ENCODE results near the gene MLLT6. TPM values are rescaled to one million over a fixed set of nuclear protein-coding genes. Genes with fewer than 3 reads are reported as not detected.
A peak's percentile ranks its signal among the peaks of the same experiment; 100 is the strongest.

The MLLT6 gene
- total RNA-seq, 2 donors from 2014 or later: 232 to 395 TPM

DNA sequence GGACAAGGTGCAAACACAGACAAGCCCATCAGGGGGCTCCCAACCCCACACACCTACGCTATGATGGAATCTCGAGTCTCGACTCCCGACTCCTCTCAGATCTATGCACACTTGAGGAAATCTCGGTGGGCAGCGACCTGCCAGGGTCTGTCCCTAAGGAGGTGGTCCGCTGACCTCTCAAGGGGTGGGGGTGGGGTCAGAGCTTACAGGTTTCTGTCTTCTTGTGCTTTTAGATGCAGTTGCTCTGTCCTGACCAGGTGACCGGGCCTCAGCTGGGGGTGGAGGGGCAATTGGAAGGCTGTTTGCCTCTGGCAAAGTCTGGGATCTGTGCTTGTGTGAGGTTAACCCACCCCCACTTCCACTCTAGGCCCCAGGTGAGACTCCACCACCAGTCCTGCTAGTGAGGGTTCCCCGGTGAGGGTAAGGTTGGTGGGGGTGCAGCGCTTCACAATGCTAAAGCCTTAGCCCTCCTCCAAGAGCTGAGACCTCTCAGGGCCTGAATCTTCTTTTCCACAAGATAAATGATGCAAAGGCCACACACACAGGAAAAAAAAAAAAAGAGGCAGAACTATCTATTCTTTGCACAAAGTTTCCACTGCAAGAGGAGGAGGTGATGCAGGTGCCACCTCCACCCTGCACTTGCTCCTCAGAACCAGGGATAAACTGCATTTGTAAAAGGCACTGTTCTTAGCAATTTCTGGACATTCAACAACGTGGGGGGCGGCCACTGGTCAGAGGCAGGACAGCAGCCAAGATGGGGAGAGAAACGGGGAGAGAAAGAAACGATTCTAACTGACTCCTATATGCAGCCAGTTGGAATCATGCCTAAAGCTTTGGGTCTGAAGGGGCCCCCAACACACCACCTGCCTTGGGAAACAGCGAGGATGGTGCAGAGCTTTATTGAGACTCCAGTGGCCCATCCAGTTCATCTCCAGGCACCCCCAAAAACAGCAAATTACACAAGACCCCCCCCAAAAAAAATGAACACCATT is 29.2 kb downstream of the MLLT6 start:
- peak overlapping the region; percentile 93 for H3K4me3 Mint-ChIP-seq

DNA sequence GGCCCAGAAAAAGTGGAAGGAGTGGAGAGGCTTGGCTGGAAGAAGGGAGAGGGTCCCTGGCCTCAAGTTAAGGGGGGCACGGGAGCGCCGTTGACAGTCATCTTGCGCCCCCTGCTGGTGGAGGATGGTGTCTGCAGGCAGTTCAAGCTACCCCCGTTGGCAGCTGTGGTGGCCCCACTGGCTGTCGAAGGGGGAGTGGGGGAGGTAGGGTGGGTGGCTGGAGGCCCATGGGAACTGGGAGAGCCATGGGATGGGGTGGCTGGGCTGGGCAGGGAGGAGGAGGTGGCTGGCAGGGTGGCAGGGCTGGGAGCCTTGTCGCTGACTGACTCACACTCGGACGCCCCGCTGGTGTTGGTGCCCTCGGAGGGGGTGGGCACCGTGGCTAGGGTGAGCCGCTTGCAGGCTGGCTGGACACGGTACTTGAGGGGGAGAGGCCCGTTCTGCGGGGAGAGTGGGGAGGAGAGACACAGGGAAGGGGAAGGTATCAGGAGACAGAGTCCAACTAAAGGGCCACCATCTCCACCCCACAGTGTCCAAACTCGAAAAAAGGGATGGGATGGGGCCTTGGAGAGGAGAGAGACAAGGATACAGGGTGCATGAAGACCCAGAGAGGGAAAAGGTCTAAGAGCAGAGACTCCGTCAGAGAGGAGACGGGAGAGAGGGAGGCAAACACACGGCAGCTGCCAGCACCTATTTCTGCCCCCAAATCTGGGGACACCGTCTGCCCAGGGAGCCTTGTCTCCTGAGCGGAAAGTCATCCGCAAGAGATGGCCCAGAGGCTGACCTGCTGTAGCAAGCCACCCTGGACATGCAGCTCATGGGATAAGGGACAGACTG is 30.3 kb downstream of the MLLT6 start:
- H3K27ac Mint-ChIP-seq: no peak overlapping the region
- no peak for ATAC-seq (replicated peaks)
- H3K4me1 Mint-ChIP-seq: peaks cover 33% of the 10 kb centered on the region
- H3K4me3 Mint-ChIP-seq: no peak overlapping the region
- H3K36me3 Mint-ChIP-seq (ENCODE audit: low read depth): peaks cover 43% of the 10 kb centered on the region
- H3K27me3 Mint-ChIP-seq: no peaks in the 10 kb centered on the region
- no peaks in the 10 kb centered on the region for H3K9me3 Mint-ChIP-seq

More for the DNA sequence above, 29.2 kb downstream of the MLLT6 start:
- Mint-ChIP-seq H3K36me3 (ENCODE audit: low read depth) (peaks cover 48% of the 10 kb centered on the region), H3K27ac (peak overlapping the region; percentile 94), H3K4me1 (peaks cover 36% of the 10 kb centered on the region), H3K9me3 (no peaks in the 10 kb centered on the region), H3K27me3 (no peaks in the 10 kb centered on the region)
- ATAC-seq (replicated peaks): no peak

DNA sequence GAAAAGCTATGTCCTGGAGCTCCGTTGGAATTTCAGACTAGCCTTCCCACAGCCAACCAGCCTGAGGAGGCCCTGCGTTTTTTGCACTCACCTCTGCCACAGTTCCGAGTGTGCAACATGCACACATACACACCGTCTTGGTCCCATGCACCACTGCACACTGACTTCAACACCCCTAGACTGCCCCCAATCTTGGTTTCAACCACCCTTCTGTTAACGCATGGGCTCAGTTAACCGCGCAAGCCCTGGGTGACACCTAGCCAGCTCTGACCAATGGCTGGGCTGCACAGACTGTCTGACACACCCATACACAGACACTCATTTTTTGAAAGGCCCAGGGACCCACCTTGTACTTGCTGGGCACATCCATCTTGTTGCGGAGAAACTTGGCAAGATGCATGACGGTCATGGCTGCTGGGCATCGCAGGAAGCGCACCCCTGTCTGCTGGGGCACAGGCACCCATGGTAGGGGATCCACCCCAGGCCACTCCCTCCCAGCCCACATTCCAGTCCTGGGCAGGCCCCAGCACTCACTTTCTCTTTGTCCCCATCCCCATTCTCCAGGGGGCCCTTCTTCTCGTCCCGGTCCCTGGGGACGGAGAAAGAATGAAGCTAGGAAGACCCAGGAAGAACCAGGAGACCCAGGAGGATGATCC is 33.1 kb downstream of the MLLT6 start:
- H3K36me3 Mint-ChIP-seq (ENCODE audit: low read depth): peaks cover 16% of the 10 kb centered on the region
- no peak overlapping the region for H3K4me3 Mint-ChIP-seq
- no peaks in the 10 kb centered on the region for H3K27me3 Mint-ChIP-seq
- H3K27ac Mint-ChIP-seq: no peak overlapping the region
- ATAC-seq (replicated peaks): no peak
- H3K4me1 Mint-ChIP-seq: peaks cover 17% of the 10 kb centered on the region
- H3K9me3 Mint-ChIP-seq: no peaks in the 10 kb centered on the region

DNA sequence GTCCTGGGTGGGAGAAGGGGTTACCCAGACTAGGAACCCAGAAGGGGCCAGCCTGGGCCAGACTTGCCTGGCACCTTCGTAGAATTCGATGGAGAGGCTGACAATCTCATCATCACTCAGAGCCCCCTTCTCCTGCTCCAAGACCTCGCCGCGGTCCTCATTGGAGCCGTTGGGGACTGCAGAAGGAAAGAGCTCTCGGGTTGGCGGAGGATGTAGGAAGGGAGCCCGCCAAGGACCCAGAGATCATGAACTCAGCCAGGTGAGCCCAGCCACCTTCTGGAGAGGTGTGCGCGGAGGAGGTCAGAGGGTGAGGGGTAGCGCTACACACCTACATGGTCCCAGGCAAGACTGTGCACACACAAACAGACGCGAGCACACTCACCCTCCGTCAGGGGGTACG is 33.6 kb downstream of the MLLT6 start:
- no peak for ATAC-seq (replicated peaks)
- Mint-ChIP-seq H3K27ac (no peak overlapping the region), H3K36me3 (ENCODE audit: low read depth) (peaks cover 10% of the 10 kb centered on the region), H3K4me1 (peaks cover 12% of the 10 kb centered on the region), H3K27me3 (no peaks in the 10 kb centered on the region), H3K9me3 (no peaks in the 10 kb centered on the region), H3K4me3 (no peak overlapping the region)

DNA sequence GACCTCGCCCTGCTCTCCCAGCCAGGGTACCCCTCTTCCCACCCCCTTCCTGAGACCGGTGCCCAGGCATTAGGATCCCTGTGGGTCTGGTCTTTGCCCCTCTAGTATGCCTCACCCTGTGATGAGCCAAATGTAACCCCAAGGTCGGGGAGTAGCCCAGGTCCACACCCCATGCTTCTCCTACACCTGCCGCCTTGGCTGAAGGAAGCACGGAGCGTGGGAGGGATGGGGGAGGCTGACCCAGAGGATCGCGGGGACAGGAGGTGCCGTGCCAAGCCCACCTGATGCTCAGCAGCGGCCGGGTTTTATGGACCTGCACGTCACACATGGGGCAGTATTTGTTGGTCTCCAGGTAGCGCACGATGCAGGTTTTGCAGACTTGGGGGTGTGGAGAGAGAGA is 34.2 kb downstream of the MLLT6 start:
- peaks cover 5% of the 10 kb centered on the region for H3K36me3 Mint-ChIP-seq (ENCODE audit: low read depth)
- no peaks in the 10 kb centered on the region for H3K9me3 Mint-ChIP-seq
- no peak overlapping the region for H3K27ac Mint-ChIP-seq
- peaks cover 8% of the 10 kb centered on the region for H3K4me1 Mint-ChIP-seq
- H3K4me3 Mint-ChIP-seq: no peak overlapping the region
- no peak for ATAC-seq (replicated peaks)
- H3K27me3 Mint-ChIP-seq: no peaks in the 10 kb centered on the region

DNA sequence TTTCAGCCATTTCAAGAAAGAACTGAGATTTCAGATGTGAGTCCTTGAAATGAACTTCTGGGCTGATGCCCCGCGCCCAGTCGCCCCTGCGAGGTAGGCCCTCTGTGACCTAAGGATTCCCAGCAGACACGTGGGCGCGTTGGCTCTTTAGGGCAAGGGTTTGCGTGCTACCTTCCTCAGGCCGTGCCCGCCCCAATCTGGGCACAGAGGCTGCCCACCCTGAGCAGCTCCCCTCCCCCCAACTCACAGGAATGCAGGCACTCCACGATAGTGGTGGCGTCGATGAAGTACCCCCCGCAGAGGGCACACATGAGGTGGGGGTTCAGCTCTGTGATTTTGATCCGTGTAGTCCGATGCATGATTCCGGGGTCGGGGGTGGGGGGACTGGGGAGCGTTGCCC is 35.0 kb downstream of the MLLT6 start:
- ATAC-seq (replicated peaks): no peak
- Mint-ChIP-seq H3K27me3 (peaks cover 4% of the 10 kb centered on the region), H3K9me3 (no peaks in the 10 kb centered on the region), H3K4me1 (peaks cover 2% of the 10 kb centered on the region), H3K36me3 (ENCODE audit: low read depth) (no peaks in the 10 kb centered on the region), H3K27ac (no peak overlapping the region), H3K4me3 (no peak overlapping the region)

DNA sequence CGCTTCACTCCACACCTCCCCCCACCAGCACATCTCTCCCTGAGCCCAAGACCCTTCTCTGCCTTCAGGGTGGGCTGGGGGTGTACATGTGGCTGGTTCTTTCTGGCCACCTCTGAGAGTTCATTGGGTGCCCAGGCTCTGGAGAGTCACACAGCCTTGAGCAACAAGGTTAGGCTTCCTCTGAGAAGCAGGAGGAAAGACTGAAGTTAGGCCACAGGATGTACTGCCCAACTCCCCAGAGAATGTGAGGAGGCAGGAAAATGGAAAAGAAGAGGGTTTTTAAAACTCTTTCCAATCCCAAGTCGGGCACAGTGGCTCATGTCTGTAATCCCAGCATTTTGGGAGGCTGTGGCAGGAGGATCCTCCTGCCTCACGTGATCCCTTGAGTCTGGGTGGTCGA is 35.7 kb downstream of the MLLT6 start:
- no peaks in the 10 kb centered on the region for H3K36me3 Mint-ChIP-seq (ENCODE audit: low read depth)
- no peak for ATAC-seq (replicated peaks)
- H3K4me3 Mint-ChIP-seq: no peak overlapping the region
- no peaks in the 10 kb centered on the region for H3K4me1 Mint-ChIP-seq
- peaks cover 5% of the 10 kb centered on the region for H3K27me3 Mint-ChIP-seq
- H3K27ac Mint-ChIP-seq: no peak overlapping the region
- no peaks in the 10 kb centered on the region for H3K9me3 Mint-ChIP-seq

DNA sequence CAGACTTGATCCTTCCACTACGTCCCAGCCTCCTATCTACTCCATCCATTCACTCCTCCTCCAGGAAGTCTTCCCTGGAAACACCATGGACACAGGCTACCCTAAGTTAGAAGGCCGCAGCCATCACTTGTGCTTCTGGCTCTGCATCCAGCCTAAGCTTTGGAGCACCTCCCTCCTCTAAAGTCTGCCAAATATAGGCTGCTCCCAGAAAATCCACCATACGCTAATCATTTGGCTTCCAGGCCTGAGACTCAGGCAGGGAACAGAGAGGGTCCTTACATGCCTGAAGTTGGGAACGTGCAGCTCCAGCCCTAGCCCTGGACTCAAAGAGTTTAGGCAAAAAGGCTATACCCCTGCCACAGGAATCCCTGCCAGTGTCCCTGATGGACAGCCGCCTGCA is 36.4 kb downstream of the MLLT6 start:
- Mint-ChIP-seq H3K4me1 (no peaks in the 10 kb centered on the region), H3K36me3 (ENCODE audit: low read depth) (no peaks in the 10 kb centered on the region), H3K9me3 (no peaks in the 10 kb centered on the region), H3K27ac (no peak overlapping the region), H3K27me3 (peaks cover 11% of the 10 kb centered on the region), H3K4me3 (no peak overlapping the region)
- ATAC-seq (replicated peaks): no peak

DNA sequence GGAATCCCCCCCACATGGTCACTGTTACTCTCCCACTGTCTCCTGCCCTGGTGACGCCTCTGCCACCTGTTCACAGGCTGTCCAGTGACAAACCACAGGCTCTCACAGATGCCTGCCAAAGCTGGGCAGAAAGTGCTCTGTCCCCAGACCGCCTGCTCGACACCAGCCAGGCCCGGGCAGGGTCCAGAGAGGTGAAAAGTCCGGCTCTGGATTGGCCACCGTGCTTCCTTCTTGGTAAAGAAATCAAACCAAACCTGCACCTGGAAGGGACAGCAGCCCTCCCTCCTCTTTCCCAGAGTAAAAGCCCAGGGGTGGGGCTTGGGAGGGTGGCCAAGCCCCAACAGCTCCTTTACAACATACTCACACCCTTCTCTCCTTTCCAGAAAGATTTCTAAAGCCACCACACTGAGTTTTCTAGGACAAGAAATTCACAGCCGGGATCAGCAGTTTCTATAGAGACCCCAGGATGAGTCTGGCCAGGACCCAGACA is 36.9 kb downstream of the MLLT6 start:
- ATAC-seq (replicated peaks): no peak
- Mint-ChIP-seq H3K4me3 (no peak overlapping the region), H3K9me3 (no peaks in the 10 kb centered on the region), H3K27me3 (peaks cover 16% of the 10 kb centered on the region), H3K36me3 (ENCODE audit: low read depth) (no peaks in the 10 kb centered on the region), H3K4me1 (no peaks in the 10 kb centered on the region), H3K27ac (peak overlapping the region; percentile 14)

DNA sequence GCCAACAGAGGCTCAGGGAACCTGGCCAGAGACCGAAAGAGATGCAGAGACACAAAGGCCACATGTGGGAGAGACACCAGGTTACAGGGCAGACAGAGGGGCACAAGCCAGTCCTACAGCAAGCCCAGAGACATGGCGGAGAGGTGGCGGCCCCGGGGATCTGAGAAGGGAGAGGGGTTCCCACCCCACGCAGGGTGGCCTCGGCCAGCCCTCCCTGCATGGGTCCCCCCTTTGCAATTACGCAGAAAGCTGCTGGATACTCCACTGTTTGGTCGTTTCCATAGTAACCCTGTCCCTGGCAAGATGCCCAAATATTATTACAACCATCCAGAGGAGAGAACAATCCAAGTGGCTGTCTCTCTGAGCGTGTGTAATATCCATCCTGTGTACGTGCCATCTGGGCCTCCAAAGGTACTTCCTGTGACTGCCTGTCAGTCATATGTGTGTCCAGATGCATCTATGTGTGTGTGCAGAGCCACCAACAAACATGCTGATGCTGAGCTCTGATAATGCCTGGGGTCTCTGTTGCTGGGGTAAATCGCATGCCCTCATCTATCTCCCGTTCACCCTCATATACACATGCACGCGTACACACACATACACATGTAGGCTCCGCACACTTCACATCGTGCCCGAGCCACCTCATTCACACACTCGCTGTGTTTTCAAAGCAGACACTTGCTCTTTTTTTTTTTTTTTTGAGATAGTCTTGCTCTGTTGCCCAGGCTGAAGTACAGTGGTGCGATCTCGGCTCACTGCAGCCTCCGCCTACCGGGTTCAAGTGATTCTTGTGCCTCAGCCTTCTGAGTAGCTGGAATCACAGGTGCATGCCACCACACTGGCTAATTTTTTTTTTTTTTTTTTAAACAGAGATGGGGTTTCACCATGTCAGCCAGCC is 37.6 kb downstream of the MLLT6 start:
- Mint-ChIP-seq H3K9me3 (no peaks in the 10 kb centered on the region), H3K4me3 (no peak overlapping the region), H3K4me1 (no peaks in the 10 kb centered on the region), H3K36me3 (ENCODE audit: low read depth) (no peaks in the 10 kb centered on the region), H3K27ac (peak overlapping the region; percentile 14), H3K27me3 (peaks cover 16% of the 10 kb centered on the region)
- peak; percentile 85 for ATAC-seq (replicated peaks)

DNA sequence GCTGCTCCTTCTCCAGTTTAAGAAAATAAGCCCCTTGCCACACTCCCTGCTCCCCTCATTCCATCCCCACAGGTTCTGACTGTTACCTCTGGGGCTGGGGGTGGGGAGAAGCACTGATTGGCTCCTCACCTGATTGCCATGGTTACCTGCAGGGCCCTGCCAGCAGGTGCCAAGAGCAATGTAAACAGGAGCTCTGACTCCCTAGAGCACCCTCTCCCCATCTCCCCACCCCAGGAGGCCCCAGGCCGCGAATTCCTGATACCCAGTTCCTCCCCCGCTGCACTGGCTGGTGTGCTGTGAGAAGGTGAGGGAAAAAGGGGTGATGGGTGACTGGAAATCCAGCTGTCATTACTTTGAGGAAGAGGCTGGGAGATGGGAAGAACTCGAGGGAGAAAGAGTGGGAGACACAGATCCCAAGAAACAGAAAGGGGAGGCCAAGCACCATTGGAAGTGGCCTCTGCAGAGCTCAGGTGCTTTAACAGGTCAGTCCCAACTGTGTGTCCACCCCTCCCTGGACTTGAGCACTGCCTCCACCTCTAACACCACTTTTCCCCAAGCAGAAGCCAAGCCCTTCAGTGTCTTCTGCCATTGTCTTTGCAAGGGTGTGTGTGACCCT is 38.6 kb downstream of the MLLT6 start:
- Mint-ChIP-seq H3K27me3 (peaks cover 19% of the 10 kb centered on the region), H3K4me3 (no peak overlapping the region), H3K36me3 (ENCODE audit: low read depth) (no peaks in the 10 kb centered on the region), H3K27ac (peak overlapping the region; percentile 28), H3K4me1 (no peaks in the 10 kb centered on the region), H3K9me3 (no peaks in the 10 kb centered on the region)
- ATAC-seq (replicated peaks): no peak

DNA sequence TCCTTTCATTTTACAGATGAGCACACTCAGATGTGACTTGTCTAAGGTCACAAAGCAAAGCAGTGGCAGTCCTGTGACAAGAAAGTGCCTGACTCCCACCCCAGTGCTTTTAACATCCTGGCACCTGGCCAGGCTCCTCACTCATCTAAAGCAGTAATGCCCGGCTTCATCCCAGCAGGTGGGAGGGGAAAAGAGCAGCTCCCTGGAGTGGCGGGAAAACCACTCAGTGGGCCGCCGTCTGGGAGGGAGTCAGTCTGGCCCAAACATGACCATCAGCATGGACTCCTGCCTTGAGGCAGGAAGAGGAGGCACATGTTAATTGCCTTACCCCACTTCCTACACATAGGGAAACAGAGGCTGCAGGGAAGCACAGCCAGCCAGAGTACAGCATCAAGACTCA is 40.5 kb downstream of the MLLT6 start:
- H3K27ac Mint-ChIP-seq: no peak overlapping the region
- no peaks in the 10 kb centered on the region for H3K9me3 Mint-ChIP-seq
- H3K4me3 Mint-ChIP-seq: peak overlapping the region; percentile 1

More for the DNA sequence above, 40.5 kb downstream of the MLLT6 start:
- H3K36me3 Mint-ChIP-seq (ENCODE audit: low read depth): no peaks in the 10 kb centered on the region
- ATAC-seq (replicated peaks): no peak
- no peaks in the 10 kb centered on the region for H3K4me1 Mint-ChIP-seq
- peaks cover 19% of the 10 kb centered on the region for H3K27me3 Mint-ChIP-seq
